Measurements from ENCODE around the gene CENATAC. TPM values are rescaled to one million over a fixed set of nuclear protein-coding genes. Genes with fewer than 3 reads are reported as not detected.

CENATAC gene
- total and polyA plus RNA-seq, 9 of the 15 experiments (the other 6 are each of a cell fraction or from before 2014, with no cell fraction given), result 2.4 to 25.5 (median 13.7) TPM

DNA sequence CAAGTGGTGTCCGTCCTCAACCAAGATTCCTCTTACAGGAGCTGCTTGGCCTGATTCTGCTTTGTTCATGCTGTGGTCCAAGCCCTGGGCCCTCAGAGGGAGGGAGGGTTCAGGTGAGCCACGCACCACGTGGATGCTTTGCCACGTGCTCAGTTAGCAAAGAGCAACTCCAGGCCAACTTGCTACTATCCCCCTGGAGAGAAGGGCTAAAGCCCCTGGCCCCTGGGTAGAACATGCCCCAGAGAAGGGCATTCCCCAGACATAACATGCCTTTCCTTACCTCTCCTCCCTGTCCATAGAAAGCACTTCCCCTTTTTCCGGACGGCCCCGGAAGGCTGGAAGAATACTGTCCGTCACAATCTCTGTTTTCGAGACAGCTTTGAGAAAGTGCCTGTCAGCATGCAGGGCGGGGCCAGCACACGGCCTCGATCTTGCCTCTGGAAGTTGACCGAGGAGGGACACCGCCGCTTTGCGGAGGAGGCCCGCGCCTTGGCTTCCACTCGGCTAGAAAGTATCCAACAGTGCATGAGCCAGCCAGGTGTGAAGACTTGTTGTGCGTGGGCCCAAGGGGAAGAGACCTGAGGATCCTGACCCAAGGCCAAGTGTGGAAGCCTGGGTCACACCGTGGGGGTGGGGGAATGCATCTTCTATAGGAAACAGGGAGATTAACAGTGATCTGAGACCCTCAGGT is 17.6 kb upstream of the CENATAC start (continued):
- no peak for TF ChIP-seq POU5F1 (IDR thresholded peaks at IDR 0.05; ENCODE audit: borderline replicate concordance, low read depth, low read length, partially characterized antibody)
- peak; percentile 86 for TF ChIP-seq SP1 (CRISPR knock-in tag; IDR thresholded peaks at IDR 0.05)
- TF ChIP-seq ZNF121 (CRISPR knock-in tag; conservative IDR thresholded peaks at IDR 0.05), result no peak
- no peak for TF ChIP-seq SREBF2 (CRISPR knock-in tag; IDR thresholded peaks at IDR 0.05)
- TF ChIP-seq, protein P1, sequence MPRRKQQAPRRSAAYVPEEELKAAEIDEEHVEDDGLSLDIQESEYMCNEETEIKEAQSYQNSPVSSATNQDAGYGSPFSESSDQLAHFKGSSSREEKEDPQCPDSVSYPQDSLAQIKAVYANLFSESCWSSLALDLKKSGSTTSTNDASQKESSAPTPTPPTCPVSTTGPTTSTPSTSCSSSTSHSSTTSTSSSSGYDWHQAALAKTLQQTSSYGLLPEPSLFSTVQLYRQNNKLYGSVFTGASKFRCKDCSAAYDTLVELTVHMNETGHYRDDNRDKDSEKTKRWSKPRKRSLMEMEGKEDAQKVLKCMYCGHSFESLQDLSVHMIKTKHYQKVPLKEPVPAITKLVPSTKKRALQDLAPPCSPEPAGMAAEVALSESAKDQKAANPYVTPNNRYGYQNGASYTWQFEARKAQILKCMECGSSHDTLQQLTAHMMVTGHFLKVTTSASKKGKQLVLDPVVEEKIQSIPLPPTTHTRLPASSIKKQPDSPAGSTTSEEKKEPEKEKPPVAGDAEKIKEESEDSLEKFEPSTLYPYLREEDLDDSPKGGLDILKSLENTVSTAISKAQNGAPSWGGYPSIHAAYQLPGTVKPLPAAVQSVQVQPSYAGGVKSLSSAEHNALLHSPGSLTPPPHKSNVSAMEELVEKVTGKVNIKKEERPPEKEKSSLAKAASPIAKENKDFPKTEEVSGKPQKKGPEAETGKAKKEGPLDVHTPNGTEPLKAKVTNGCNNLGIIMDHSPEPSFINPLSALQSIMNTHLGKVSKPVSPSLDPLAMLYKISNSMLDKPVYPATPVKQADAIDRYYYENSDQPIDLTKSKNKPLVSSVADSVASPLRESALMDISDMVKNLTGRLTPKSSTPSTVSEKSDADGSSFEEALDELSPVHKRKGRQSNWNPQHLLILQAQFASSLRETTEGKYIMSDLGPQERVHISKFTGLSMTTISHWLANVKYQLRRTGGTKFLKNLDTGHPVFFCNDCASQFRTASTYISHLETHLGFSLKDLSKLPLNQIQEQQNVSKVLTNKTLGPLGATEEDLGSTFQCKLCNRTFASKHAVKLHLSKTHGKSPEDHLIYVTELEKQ (CRISPR knock-in tag; IDR thresholded peaks at IDR 0.05), result no peak
- TF ChIP-seq NFYB (IDR thresholded peaks at IDR 0.05; ENCODE audit: extremely low read depth, insufficient read length), result no peak
- peak in 1 of 2 experiments; percentile 67; a peak in 1 of 3 replicates for TF ChIP-seq CBX3 (IDR thresholded peaks at IDR 0.05; ENCODE audit: borderline replicate concordance in 1 of 2, low read length in 2 of 2)
- no peak for TF ChIP-seq ZNF830 (CRISPR knock-in tag; IDR thresholded peaks at IDR 0.05)
- TF ChIP-seq ZNF445 (CRISPR knock-in tag; IDR thresholded peaks at IDR 0.05; ENCODE audit: low read depth), result no peak
- TF ChIP-seq, protein P2, sequence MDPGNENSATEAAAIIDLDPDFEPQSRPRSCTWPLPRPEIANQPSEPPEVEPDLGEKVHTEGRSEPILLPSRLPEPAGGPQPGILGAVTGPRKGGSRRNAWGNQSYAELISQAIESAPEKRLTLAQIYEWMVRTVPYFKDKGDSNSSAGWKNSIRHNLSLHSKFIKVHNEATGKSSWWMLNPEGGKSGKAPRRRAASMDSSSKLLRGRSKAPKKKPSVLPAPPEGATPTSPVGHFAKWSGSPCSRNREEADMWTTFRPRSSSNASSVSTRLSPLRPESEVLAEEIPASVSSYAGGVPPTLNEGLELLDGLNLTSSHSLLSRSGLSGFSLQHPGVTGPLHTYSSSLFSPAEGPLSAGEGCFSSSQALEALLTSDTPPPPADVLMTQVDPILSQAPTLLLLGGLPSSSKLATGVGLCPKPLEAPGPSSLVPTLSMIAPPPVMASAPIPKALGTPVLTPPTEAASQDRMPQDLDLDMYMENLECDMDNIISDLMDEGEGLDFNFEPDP (CRISPR knock-in tag; IDR thresholded peaks at IDR 0.05), result 0 out of 2 replicates have a peak, but pooled peaks have one; percentile 11
- TF ChIP-seq, protein P3, sequence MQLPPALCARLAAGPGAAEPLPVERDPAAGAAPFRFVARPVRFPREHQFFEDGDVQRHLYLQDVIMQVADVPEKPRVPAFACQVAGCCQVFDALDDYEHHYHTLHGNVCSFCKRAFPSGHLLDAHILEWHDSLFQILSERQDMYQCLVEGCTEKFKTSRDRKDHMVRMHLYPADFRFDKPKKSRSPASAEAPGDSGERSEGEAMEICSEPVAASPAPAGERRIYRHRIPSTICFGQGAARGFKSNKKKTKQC (CRISPR knock-in tag; IDR thresholded peaks at IDR 0.05), result 0 out of 2 replicates have a peak, but pooled peaks have one; percentile 24
- TF ChIP-seq, protein P4, sequence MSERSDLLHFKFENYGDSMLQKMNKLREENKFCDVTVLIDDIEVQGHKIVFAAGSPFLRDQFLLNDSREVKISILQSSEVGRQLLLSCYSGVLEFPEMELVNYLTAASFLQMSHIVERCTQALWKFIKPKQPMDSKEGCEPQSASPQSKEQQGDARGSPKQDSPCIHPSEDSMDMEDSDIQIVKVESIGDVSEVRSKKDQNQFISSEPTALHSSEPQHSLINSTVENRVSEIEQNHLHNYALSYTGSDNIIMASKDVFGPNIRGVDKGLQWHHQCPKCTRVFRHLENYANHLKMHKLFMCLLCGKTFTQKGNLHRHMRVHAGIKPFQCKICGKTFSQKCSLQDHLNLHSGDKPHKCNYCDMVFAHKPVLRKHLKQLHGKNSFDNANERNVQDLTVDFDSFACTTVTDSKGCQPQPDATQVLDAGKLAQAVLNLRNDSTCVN (CRISPR knock-in tag; IDR thresholded peaks at IDR 0.05), result 0 out of 2 replicates have a peak, but pooled peaks have one; percentile 20
- TF ChIP-seq NFXL1 (CRISPR knock-in tag; IDR thresholded peaks at IDR 0.05), result no peak
- peak; percentile 70 for TF ChIP-seq NCOA1 (IDR thresholded peaks at IDR 0.05; ENCODE audit: low read depth)
- TF ChIP-seq, protein P5, sequence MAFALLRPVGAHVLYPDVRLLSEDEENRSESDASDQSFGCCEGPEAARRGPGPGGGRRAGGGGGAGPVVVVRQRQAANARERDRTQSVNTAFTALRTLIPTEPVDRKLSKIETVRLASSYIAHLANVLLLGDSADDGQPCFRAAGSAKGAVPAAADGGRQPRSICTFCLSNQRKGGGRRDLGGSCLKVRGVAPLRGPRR (CRISPR knock-in tag; IDR thresholded peaks at IDR 0.05), result no peak
- no peak for TF ChIP-seq HDAC3 (IDR thresholded peaks at IDR 0.05; ENCODE audit: borderline replicate concordance, partially characterized antibody)
- TF ChIP-seq, protein P6, sequence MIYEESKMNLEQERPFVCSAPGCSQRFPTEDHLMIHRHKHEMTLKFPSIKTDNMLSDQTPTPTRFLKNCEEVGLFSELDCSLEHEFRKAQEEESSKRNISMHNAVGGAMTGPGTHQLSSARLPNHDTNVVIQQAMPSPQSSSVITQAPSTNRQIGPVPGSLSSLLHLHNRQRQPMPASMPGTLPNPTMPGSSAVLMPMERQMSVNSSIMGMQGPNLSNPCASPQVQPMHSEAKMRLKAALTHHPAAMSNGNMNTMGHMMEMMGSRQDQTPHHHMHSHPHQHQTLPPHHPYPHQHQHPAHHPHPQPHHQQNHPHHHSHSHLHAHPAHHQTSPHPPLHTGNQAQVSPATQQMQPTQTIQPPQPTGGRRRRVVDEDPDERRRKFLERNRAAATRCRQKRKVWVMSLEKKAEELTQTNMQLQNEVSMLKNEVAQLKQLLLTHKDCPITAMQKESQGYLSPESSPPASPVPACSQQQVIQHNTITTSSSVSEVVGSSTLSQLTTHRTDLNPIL (CRISPR knock-in tag; IDR thresholded peaks at IDR 0.05), result no peak
